ENCODE data around the gene NIP7.

- no peak for TF ChIP-seq CTCF (IDR thresholded peaks at IDR 0.05 in 2 of 3, conservative IDR thresholded peaks at IDR 0.05 in 1 of 3; ENCODE audit: borderline replicate concordance in 1 of 3, insufficient read depth in 1 of 3, low read depth in 2 of 3, low read length in 2 of 3)
- no peak for TF ChIP-seq RAD21 (IDR thresholded peaks at IDR 0.05; ENCODE audit: low read depth)
- TF ChIP-seq POLR2A (IDR thresholded peaks at IDR 0.05; ENCODE audit: borderline replicate concordance, extremely low read depth, insufficient read depth, insufficient read length), result no peak
- no peak for TF ChIP-seq ELF1 (IDR thresholded peaks at IDR 0.05; ENCODE audit: borderline replicate concordance, low read depth)
- no peak for TF ChIP-seq POLR2AphosphoS5 (IDR thresholded peaks at IDR 0.05; ENCODE audit: low read depth, low read length)
- TF ChIP-seq, protein P1, sequence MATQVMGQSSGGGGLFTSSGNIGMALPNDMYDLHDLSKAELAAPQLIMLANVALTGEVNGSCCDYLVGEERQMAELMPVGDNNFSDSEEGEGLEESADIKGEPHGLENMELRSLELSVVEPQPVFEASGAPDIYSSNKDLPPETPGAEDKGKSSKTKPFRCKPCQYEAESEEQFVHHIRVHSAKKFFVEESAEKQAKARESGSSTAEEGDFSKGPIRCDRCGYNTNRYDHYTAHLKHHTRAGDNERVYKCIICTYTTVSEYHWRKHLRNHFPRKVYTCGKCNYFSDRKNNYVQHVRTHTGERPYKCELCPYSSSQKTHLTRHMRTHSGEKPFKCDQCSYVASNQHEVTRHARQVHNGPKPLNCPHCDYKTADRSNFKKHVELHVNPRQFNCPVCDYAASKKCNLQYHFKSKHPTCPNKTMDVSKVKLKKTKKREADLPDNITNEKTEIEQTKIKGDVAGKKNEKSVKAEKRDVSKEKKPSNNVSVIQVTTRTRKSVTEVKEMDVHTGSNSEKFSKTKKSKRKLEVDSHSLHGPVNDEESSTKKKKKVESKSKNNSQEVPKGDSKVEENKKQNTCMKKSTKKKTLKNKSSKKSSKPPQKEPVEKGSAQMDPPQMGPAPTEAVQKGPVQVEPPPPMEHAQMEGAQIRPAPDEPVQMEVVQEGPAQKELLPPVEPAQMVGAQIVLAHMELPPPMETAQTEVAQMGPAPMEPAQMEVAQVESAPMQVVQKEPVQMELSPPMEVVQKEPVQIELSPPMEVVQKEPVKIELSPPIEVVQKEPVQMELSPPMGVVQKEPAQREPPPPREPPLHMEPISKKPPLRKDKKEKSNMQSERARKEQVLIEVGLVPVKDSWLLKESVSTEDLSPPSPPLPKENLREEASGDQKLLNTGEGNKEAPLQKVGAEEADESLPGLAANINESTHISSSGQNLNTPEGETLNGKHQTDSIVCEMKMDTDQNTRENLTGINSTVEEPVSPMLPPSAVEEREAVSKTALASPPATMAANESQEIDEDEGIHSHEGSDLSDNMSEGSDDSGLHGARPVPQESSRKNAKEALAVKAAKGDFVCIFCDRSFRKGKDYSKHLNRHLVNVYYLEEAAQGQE (IDR thresholded peaks at IDR 0.05; ENCODE audit: low read depth), result no peak
- TF ChIP-seq EZH2 (IDR thresholded peaks at IDR 0.05), result no peak
- no peak for TF ChIP-seq EZH2phosphoT487 (IDR thresholded peaks at IDR 0.05; ENCODE audit: borderline replicate concordance)
Observed at GRCh38 chr16:69366431-69366830, 26.9 kb downstream of the NIP7 start.

Measured in HCT116 (cell line).